Heart left ventricle (tissue), 13 donors: Measurements from ENCODE around the gene CLSTN3.

ENCODE experiments used
- CTCF ChIP-seq, 12 donors: fragments of 200-600 bp; sonication (generic) in 4 of 12; IDR thresholded peaks; one replicate each; pipeline versions ENCODE4 v1.5.0 to v1.8.0; 2018 to 2022; ENCODE audit warnings: antibody characterized with exemption in 12 of 12, mild to moderate bottlenecking in 5 of 12
- POLR2A ChIP-seq, 2 donors: fragments of 450-650 bp; IDR thresholded peaks; one replicate each; pipeline ENCODE4 v1.6.1; 2017; ENCODE audit warnings: antibody characterized with exemption in 2 of 2, mild to moderate bottlenecking in 2 of 2, moderate library complexity in 2 of 2
- donor health status: ischemic (EF 13 %, LVEDD 7.1; RV severe dilation, severe dysfunction).
- donor health status: DM: no; HTN: yes; CAD: no.
- donor health status: DM: no; HTN: no; CAD: no.
- donor health status: ischemic (EF 25% LVEDD 6.9; RV normal size, moderate dysfunction).
- donor health status: ischemic (EF 25% LVEDD 5.7; RV mildly dilated, moderate dysfunction).
- donor health status: ischemic (EF 35%, LVEDD 5.7; RV mildly dilated, moderate dysfunction).
- donor health status: nonischemic (EF 11% LVEDD 7.7; RV severe dilation, severe dysfunction).
- donor health status: DM: yes; HTN: yes; CAD: no.
- donor health status: PGD.
- donor health status: ischemic (EF 29% LVEDD 5.4; RV normal size, mild dysfunction).
- donor health status: nonischemic (EF 23%, LVEDD 6.1; RV moderate dilation, normal function).

- no peak for TF ChIP-seq POLR2A (IDR thresholded peaks at IDR 0.05)
- no peak for TF ChIP-seq CTCF (IDR thresholded peaks at IDR 0.05)
Observed at GRCh38 chr12:7145671-7146070, 15.5 kb downstream of the CLSTN3 start.
